Measurements from ENCODE around the gene WASHC4. TPM values are rescaled to one million over a fixed set of nuclear protein-coding genes. Genes with fewer than 3 reads are reported as not detected.
A peak's percentile ranks its signal among the peaks of the same experiment; 100 is the strongest.
"Not testable (repeated sequence)": the region's sequence is repeated elsewhere in the genome, so short reads cannot be mapped to it uniquely, and the experiment has no call there.

The WASHC4 gene
- total and polyA plus RNA-seq, 4 experiments from 2014 or later: 36.7 to 75.4 (median 54.7) TPM

DNA sequence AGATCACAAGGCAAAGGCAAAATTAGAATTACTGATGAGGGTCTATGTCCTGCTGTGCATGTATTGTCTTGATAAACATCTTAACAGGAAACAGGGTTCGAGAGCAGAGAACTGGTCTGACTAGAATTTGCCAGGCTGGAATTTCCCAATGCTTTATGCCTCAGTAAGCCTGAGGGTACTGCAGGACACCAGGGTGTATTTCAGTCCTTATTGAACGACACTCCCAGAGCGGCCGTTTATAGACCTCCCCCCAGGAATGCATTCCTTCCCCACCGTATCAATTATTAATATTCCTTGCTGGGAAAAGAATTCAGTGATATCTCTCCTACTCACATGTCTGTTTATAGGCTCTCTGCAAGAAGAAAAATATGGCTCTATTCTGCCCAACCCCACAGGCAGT lies 12.2 kb upstream of the WASHC4 start:
- H3K4me3 Mint-ChIP-seq; POLR2A ChIA-PET (ENCODE audit: partially characterized antibody); H3K4me1 Mint-ChIP-seq: not testable (repeated sequence)

DNA sequence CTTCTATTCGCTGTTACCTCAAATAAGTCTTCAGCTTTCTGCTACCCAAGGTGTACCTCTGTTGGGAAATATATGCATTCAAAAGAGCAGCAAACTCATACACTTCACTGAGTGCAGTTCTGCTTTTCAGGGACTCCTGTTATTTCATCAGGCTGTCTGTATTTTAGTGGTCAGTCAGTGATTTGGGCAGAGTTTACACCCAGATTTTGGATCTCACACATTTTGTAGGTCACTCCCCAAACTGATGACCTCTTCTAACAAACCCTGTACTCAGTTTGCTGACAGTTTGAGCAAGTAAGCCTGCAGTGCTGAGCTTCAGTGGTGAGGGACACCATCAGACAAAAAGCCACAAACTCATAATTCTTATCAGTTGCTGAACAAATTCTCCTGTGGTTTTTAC lies 8.2 kb upstream of the WASHC4 start:
- no peaks in the 10 kb centered on the region for H3K27me3 ChIP-seq (ENCODE audit: insufficient read depth, low read length)
- H3K27ac ChIP-seq (ENCODE audit: low read depth, low read length): no peak overlapping the region
- Mint-ChIP-seq H3K27ac (no peak overlapping the region), H3K9me3 (peaks cover 4 to 30% (median 19%) of the 10 kb centered on the region in 8 donors), H3K4me3 (no peak overlapping the region), H3K4me1 (no peaks in the 10 kb centered on the region), H3K27me3 (peaks cover 20 to 31% of the 10 kb centered on the region in 2 donors), H3K36me3 (peaks cover 0 to 5% of the 10 kb centered on the region in 2 donors)
- no peaks in the 10 kb centered on the region for H3K36me3 ChIP-seq (ENCODE audit: insufficient read depth, low read length)
- no peak for DNase-seq
- no peaks in the 10 kb centered on the region for H3K9me3 ChIP-seq (ENCODE audit: control insufficient read depth in 1 of 2, low read length in 2 of 2)
- H3K4me1 ChIP-seq (ENCODE audit: insufficient read depth, low read length): no peaks in the 10 kb centered on the region
- intact Hi-C loops (cut with micrococcal nuclease): no loop called here
- POLR2A ChIA-PET (ENCODE audit: partially characterized antibody): no interaction called here
- H3K4me3 ChIP-seq (ENCODE audit: low read length in 2 of 2): no peak overlapping the region
- CTCF ChIA-PET (ENCODE audit: partially characterized antibody): no interaction called here

More for the DNA sequence above, 12.2 kb upstream of the WASHC4 start:
- H3K4me3 ChIP-seq (ENCODE audit: low read length in 2 of 2); H3K36me3 Mint-ChIP-seq; H3K36me3 ChIP-seq (ENCODE audit: insufficient read depth, low read length); H3K27me3 ChIP-seq (ENCODE audit: insufficient read depth, low read length); CTCF ChIA-PET (ENCODE audit: partially characterized antibody); H3K9me3 ChIP-seq (ENCODE audit: control insufficient read depth in 1 of 2, low read length in 2 of 2); H3K27ac ChIP-seq (ENCODE audit: low read depth, low read length); intact Hi-C loops (cut with micrococcal nuclease); H3K27ac Mint-ChIP-seq; H3K4me1 ChIP-seq (ENCODE audit: insufficient read depth, low read length); DNase-seq: not testable (repeated sequence)
- Mint-ChIP-seq H3K9me3 (peaks cover 4 to 37% (median 21%) of the 10 kb centered on the region in 8 donors), H3K27me3 (peaks cover 6 to 23% of the 10 kb centered on the region in 2 donors)

DNA sequence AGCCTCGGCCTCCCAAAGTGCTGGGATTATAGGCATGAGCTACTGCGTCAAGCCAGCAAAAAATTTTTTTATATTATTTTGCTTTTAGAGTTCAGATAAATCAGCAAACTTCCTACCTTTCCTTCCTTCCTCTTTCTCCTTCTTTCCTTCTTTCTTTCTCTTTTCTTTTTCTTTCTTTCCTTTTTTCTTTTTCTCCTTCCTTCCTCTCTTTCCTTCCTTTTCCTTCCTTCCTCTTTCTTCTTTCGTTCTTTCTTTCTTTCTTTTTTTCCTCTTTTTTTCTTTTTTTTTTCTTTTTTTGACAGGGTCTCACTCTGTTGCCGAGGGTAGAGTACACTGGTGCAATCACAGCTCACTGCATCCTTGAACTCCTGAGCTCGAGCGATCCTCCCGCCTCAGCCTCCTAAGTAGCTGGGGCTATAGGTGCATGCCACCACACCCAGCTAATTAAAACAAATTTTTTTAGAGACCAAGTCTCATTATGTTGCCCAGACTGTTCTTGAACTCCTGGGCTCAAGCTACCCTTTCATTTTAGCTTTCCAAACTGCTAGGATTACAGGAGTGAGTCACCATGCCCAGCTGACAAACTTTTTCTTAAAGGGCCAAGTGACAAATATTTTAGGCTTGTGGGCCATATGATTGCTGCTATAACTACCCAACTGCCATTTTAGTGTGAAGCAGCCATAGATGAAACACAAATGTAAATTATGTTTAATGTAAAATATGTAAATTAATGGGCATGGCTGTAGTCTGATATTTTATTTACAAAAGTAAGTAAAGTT lies 7.1 kb upstream of the WASHC4 start:
- no peaks in the 10 kb centered on the region for H3K4me1 ChIP-seq (ENCODE audit: insufficient read depth, low read length)
- Mint-ChIP-seq H3K36me3 (peaks cover 0 to 4% of the 10 kb centered on the region in 2 donors), H3K4me3 (no peak overlapping the region), H3K9me3 (peaks cover 8 to 22% (median 13%) of the 10 kb centered on the region in 8 donors), H3K27me3 (peaks cover 24 to 36% of the 10 kb centered on the region in 2 donors), H3K4me1 (no peaks in the 10 kb centered on the region), H3K27ac (no peak overlapping the region)
- H3K27me3 ChIP-seq (ENCODE audit: insufficient read depth, low read length): no peaks in the 10 kb centered on the region
- H3K36me3 ChIP-seq (ENCODE audit: insufficient read depth, low read length): no peaks in the 10 kb centered on the region
- peaks cover 0 to 3% of the 10 kb centered on the region in 2 donors for H3K9me3 ChIP-seq (ENCODE audit: control insufficient read depth in 1 of 2, low read length in 2 of 2)
- intact Hi-C loops (cut with micrococcal nuclease): no loop called here
- ChIA-PET POLR2A (ENCODE audit: partially characterized antibody) (interaction anchor here (0.6 kb wide), 1 partner anchor 379 kb away, joined by 3 read pairs; no protein-coding TSS in a partner anchor), CTCF (ENCODE audit: partially characterized antibody) (no interaction called here)
- no peak overlapping the region for H3K27ac ChIP-seq (ENCODE audit: low read depth, low read length)
- H3K4me3 ChIP-seq (ENCODE audit: low read length in 2 of 2): no peak overlapping the region
- DNase-seq: no peak

DNA sequence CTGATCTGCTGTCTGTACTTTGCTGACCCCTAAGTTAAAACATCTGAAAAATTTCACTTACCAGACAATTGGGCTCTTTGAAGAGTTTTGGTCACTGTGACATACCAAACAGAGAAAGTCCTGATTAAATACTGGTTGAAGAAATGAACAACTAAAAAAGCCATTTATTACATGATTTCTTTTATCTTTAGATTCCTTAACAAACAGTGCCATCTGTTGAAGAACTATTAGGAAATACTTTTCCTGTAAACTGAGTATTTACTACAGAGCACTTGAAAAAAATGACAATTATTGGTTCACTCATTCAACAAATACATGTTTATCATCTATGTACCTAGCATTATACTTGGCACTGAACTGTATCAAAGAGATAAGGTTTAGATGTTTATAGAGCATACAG lies 6.5 kb upstream of the WASHC4 start:
- Histone ChIP-seq H3K9me3 (ENCODE audit: control insufficient read depth in 1 of 2, low read length in 2 of 2) (peaks cover 0 to 3% of the 10 kb centered on the region in 2 donors), H3K36me3 (ENCODE audit: insufficient read depth, low read length) (no peaks in the 10 kb centered on the region), H3K27me3 (ENCODE audit: insufficient read depth, low read length) (no peaks in the 10 kb centered on the region), H3K4me1 (ENCODE audit: insufficient read depth, low read length) (no peaks in the 10 kb centered on the region), H3K27ac (ENCODE audit: low read depth, low read length) (no peak overlapping the region), H3K4me3 (ENCODE audit: low read length in 2 of 2) (no peak overlapping the region)
- no peaks in the 10 kb centered on the region for H3K4me1 Mint-ChIP-seq
- peaks cover 0 to 1% of the 10 kb centered on the region in 2 donors for H3K36me3 Mint-ChIP-seq
- intact Hi-C loops (cut with micrococcal nuclease): no loop called here
- no peak for DNase-seq
- POLR2A ChIA-PET (ENCODE audit: partially characterized antibody): interaction anchor here (0.6 kb wide), 1 partner anchor 380 kb away, joined by 3 read pairs; no protein-coding TSS in a partner anchor
- peaks cover 24 to 36% of the 10 kb centered on the region in 2 donors for H3K27me3 Mint-ChIP-seq
- H3K9me3 Mint-ChIP-seq: peaks cover 3 to 16% (median 9%) of the 10 kb centered on the region in 8 donors
- CTCF ChIA-PET (ENCODE audit: partially characterized antibody): no interaction called here
- no peak overlapping the region for H3K27ac Mint-ChIP-seq
- H3K4me3 Mint-ChIP-seq: no peak overlapping the region

DNA sequence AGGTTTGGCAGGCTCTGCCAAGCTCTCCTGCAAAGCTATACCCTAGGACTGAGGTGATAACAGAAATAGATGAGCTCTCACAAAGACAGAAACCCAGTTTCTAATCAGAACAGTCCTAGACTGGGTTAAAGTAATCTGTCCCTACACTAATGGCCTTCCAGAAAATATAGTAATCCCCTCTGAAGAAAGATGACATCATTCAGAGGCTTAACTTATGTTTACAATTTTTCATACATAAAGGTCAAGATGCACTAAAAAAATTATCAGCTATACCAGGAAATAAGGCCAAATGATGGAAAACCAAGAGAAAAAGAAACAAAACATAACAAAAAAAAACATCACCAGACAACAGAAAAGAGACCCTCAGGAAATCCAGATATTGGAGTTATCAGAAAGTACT lies 4.9 kb upstream of the WASHC4 start:
- Histone ChIP-seq H3K27me3 (ENCODE audit: insufficient read depth, low read length) (no peaks in the 10 kb centered on the region), H3K9me3 (ENCODE audit: control insufficient read depth in 1 of 2, low read length in 2 of 2) (peaks cover 0 to 3% of the 10 kb centered on the region in 2 donors), H3K27ac (ENCODE audit: low read depth, low read length) (no peak overlapping the region), H3K4me3 (ENCODE audit: low read length in 2 of 2) (no peak overlapping the region), H3K36me3 (ENCODE audit: insufficient read depth, low read length) (no peaks in the 10 kb centered on the region), H3K4me1 (ENCODE audit: insufficient read depth, low read length) (peaks cover 5% of the 10 kb centered on the region)
- ChIA-PET POLR2A (ENCODE audit: partially characterized antibody) (no interaction called here), CTCF (ENCODE audit: partially characterized antibody) (interaction anchor here (1.0 kb wide), 1 partner anchor 721 kb away, joined by 3 read pairs; no protein-coding TSS in a partner anchor)
- Mint-ChIP-seq H3K4me3 (no peak overlapping the region), H3K4me1 (peaks cover 0 to 9% (median 3%) of the 10 kb centered on the region in 4 donors), H3K36me3 (peaks cover 0 to 5% of the 10 kb centered on the region in 2 donors), H3K9me3 (peaks cover 0 to 6% (median 3%) of the 10 kb centered on the region in 8 donors), H3K27ac (no peak overlapping the region), H3K27me3 (peaks cover 22 to 41% of the 10 kb centered on the region in 2 donors)
- DNase-seq: no peak
- intact Hi-C loops (cut with micrococcal nuclease): no loop called here

DNA sequence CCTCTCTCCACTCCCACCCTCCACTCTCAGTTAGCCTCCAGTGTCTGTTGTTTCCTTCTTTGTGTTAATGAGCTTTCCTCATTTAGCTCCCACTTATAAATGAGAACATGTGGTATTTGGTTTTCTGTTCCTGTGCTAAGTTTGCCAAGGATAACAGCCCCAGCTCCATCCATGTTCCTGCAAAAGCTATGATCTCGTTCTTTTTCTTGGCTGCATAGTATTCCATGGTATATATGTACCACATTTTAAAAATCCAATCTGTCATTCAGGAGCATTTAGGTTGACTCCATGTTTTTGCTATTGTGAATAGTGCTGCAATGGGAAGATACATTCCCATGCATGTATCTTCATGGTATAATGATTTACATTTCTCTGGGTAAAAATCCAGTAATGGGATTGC lies 2.8 kb upstream of the WASHC4 start:
- Mint-ChIP-seq H3K4me1 (peaks cover 12 to 26% (median 16%) of the 10 kb centered on the region in 4 donors), H3K27me3 (peaks cover 19 to 27% of the 10 kb centered on the region in 2 donors), H3K4me3 (no peak overlapping the region), H3K36me3 (peaks cover 0 to 9% of the 10 kb centered on the region in 2 donors), H3K9me3 (peaks cover 0 to 4% (median 0%) of the 10 kb centered on the region in 8 donors), H3K27ac (no peak overlapping the region)
- Histone ChIP-seq H3K36me3 (ENCODE audit: insufficient read depth, low read length) (no peaks in the 10 kb centered on the region), H3K27ac (ENCODE audit: low read depth, low read length) (no peak overlapping the region), H3K4me3 (ENCODE audit: low read length in 2 of 2) (no peak overlapping the region), H3K9me3 (ENCODE audit: control insufficient read depth in 1 of 2, low read length in 2 of 2) (peaks cover 0 to 3% of the 10 kb centered on the region in 2 donors), H3K4me1 (ENCODE audit: insufficient read depth, low read length) (peaks cover 20% of the 10 kb centered on the region), H3K27me3 (ENCODE audit: insufficient read depth, low read length) (no peaks in the 10 kb centered on the region)
- DNase-seq: no peak
- POLR2A ChIA-PET (ENCODE audit: partially characterized antibody): no interaction called here
- intact Hi-C loops (cut with micrococcal nuclease): loop anchor here (5.0 kb wide), 3 partner anchors 647 to 1172 kb away; partner anchors contain the start of genes CHST11 and HSP90B1
- CTCF ChIA-PET (ENCODE audit: partially characterized antibody): interaction anchor here (0.9 kb wide), 1 partner anchor 50 kb away, joined by 3 read pairs; no protein-coding TSS in a partner anchor

DNA sequence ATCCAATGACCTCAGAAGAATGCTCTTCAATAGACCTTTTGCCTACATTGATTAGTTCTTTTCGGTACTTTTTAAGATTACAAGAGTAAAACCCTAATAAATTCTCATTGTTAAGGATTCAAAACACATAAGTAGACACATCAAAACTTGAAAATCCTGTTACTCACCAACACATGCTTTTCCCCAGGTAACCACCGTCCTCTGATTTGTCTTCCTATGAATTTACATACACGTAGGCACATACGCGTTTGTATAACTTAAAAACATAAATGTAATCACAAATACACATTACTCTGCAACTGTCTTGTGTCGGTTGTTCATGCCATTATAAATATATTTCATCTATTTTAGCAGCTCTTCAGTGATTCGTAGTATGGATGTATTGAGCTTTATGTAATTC lies 910 bp upstream of the WASHC4 start:
- peak overlapping the region in 5 of 7 donors; percentile 79 to 98 (median 96) for H3K27ac Mint-ChIP-seq
- no peaks in the 10 kb centered on the region for H3K27me3 ChIP-seq (ENCODE audit: insufficient read depth, low read length)
- peak overlapping the region in 1 of 2 donors; percentile 72 for H3K4me3 ChIP-seq (ENCODE audit: low read length in 2 of 2)
- H3K4me1 Mint-ChIP-seq: peaks cover 20 to 37% (median 25%) of the 10 kb centered on the region in 4 donors
- peaks cover 19 to 23% of the 10 kb centered on the region in 2 donors for H3K27me3 Mint-ChIP-seq
- H3K4me1 ChIP-seq (ENCODE audit: insufficient read depth, low read length): peaks cover 32% of the 10 kb centered on the region
- no peaks in the 10 kb centered on the region for H3K36me3 ChIP-seq (ENCODE audit: insufficient read depth, low read length)
- peaks cover under 1 to 11% of the 10 kb centered on the region in 2 donors for H3K36me3 Mint-ChIP-seq
- CTCF ChIA-PET (ENCODE audit: partially characterized antibody): no interaction called here
- no peak for DNase-seq
- POLR2A ChIA-PET (ENCODE audit: partially characterized antibody): interaction anchor here (1.4 to 2.2 kb wide), 3 partner anchors 10 to 803 kb away, joined by 4 to 9 read pairs (median 5); partner anchors contain the start of genes APPL2 and EID3
- H3K9me3 ChIP-seq (ENCODE audit: control insufficient read depth in 1 of 2, low read length in 2 of 2): peaks cover 0 to 3% of the 10 kb centered on the region in 2 donors
- H3K9me3 Mint-ChIP-seq: peaks cover 0 to 4% (median 0%) of the 10 kb centered on the region in 8 donors
- H3K27ac ChIP-seq (ENCODE audit: low read depth, low read length): no peak overlapping the region
- H3K4me3 Mint-ChIP-seq: peak overlapping the region; percentile 92 to 98 (median 97)
- intact Hi-C loops (cut with micrococcal nuclease): loop anchor here (1.0 to 5.0 kb wide), 8 partner anchors 120 to 1266 kb away; partner anchors contain the start of genes APPL2, CHST11, HSP90B1 and NFYB

Measured in CD4-positive, alpha-beta memory T cell (primary cell).